A673 (cell line): ENCODE results near the gene INSR.

ENCODE experiments used
- EZH2 ChIP-seq: fragments of 200-600 bp; sonication (generic); IDR thresholded peaks from 2 replicates; pipeline ENCODE4 v1.6.1; 2017; ENCODE audit warnings: borderline replicate concordance, low read depth, mild to moderate bottlenecking, mixed read lengths, antibody characterized with exemption, low read length; ENCODE audit not compliant: poor library complexity, severe bottlenecking
- TF ChIP-seq, protein P1 (sequence below): fragments of 300-800, 200-600 bp; sonication (generic); conservative IDR thresholded peaks from 2 replicates; pipeline ENCODE4 v1.5.1; 2017; ENCODE audit warnings: low read depth, mild to moderate bottlenecking, antibody characterized with exemption, low read length, moderate library complexity, mixed read lengths

GRCh38 chr19:7120499-7120898 is 173.7 kb downstream of the INSR start:
- no peak for TF ChIP-seq EZH2
- TF ChIP-seq, protein P1, sequence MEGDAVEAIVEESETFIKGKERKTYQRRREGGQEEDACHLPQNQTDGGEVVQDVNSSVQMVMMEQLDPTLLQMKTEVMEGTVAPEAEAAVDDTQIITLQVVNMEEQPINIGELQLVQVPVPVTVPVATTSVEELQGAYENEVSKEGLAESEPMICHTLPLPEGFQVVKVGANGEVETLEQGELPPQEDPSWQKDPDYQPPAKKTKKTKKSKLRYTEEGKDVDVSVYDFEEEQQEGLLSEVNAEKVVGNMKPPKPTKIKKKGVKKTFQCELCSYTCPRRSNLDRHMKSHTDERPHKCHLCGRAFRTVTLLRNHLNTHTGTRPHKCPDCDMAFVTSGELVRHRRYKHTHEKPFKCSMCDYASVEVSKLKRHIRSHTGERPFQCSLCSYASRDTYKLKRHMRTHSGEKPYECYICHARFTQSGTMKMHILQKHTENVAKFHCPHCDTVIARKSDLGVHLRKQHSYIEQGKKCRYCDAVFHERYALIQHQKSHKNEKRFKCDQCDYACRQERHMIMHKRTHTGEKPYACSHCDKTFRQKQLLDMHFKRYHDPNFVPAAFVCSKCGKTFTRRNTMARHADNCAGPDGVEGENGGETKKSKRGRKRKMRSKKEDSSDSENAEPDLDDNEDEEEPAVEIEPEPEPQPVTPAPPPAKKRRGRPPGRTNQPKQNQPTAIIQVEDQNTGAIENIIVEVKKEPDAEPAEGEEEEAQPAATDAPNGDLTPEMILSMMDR, result no peak
